HCT116 (cell line): ENCODE results near the gene GRIK4. TPM values are rescaled to one million over a fixed set of nuclear protein-coding genes. Genes with fewer than 3 reads are reported as not detected.

Experiments used
- ATAC-seq: fragments of 200-7000 bp; cut with Tn5 transposase; 2 replicates; pipeline ENCODE4 v1.9.1; 2020; ENCODE audit warnings: mild to moderate bottlenecking, moderate library complexity
- BruUV-seq: library from RNA; stranded (reverse); fragments of 400-500 nt; replicated peaks from 2 replicates; lab custom pipeline; 2021; lab: Mats Ljungman, UMichigan
- CTCF ChIA-PET: fragments of 300-600 bp; sonication (Branson Sonifier 250); formaldehyde crosslinking; loops from one replicate; lab custom pipeline; 2021; ENCODE audit warnings: antibody characterized with exemption; lab: Charles Lee
- POLR2A ChIA-PET: fragments of 300-600, 350-600 bp; sonication (Branson Sonifier 250); formaldehyde crosslinking; loops from one replicate; lab custom pipeline; 2021; ENCODE audit warnings: antibody characterized with exemption; lab: Charles Lee
- RAD21 ChIA-PET, 2 experiments: fragments of 300-600 bp; sonication (Branson Sonifier 250); formaldehyde crosslinking; loops; one replicate each; lab custom pipeline; 2023; ENCODE audit warnings: low total read pairs in 2 of 2; ENCODE audit not compliant: uncharacterized antibody in 2 of 2, unreplicated experiment in 2 of 2, low non-redundant PET in 1 of 2; lab: Charles Lee
- DNase-seq: peaks from one replicate; pipeline ENCODE4 v3.0.0-alpha.2; 2010; ENCODE audit warnings: low read depth, low spot score
- H2AFZ ChIP-seq: fragments of 200-600 bp; shearing (Covaris generic), sonication (generic); 2 replicates; pipeline ENCODE4 v1.6.1; 2017; ENCODE audit warnings: low read depth, mixed run types, mixed read lengths, antibody characterized with exemption, low read length; ENCODE audit not compliant: poor library complexity, severe bottlenecking
- H3K27ac ChIP-seq: 2 replicates; pipeline ENCODE4 v1.5.1; 2012; ENCODE audit warnings: low read depth, low read length
- H3K27me3 ChIP-seq: fragments of 200-600 bp; sonication (generic); 2 replicates; pipeline ENCODE4 v1.6.1; 2016; ENCODE audit warnings: mixed run types, low read length, mixed read lengths; ENCODE audit not compliant: insufficient read depth
- H3K36me3 ChIP-seq, 2 experiments: fragments of 200-500 bp in 1 of 2; fragments of 200-600 bp in 1 of 2; sonication (Bioruptor generic) in 1 of 2; sonication (generic) in 1 of 2; 2 replicates each; pipeline versions ENCODE4 v1.5.1 to v1.6.1; 2014 to 2016; ENCODE audit warnings: low read length in 2 of 2, inconsistent platforms in 1 of 2, mixed read lengths in 1 of 2, mixed run types in 1 of 2; ENCODE audit not compliant: insufficient read depth in 2 of 2, control insufficient read depth in 1 of 2
- H3K4me1 ChIP-seq, 2 experiments: fragments of 200-600 bp in 1 of 2; sonication (generic) in 1 of 2; 2 replicates each; pipeline versions ENCODE4 v1.5.1 to v1.6.1; 2012 to 2017; ENCODE audit warnings: low read length in 2 of 2, inconsistent platforms in 1 of 2, mild to moderate bottlenecking in 1 of 2, mixed read lengths in 1 of 2, mixed run types in 1 of 2, moderate library complexity in 1 of 2; ENCODE audit not compliant: insufficient read depth in 2 of 2, control insufficient read depth in 1 of 2
- H3K4me2 ChIP-seq: fragments of 200-600 bp; sonication (generic); 2 replicates; pipeline ENCODE4 v1.6.1; 2017; ENCODE audit warnings: mixed run types, low read length, mixed read lengths
- H3K4me3 ChIP-seq, 2 experiments: fragments of 200-600 bp in 1 of 2; sonication (generic) in 1 of 2; replicated peaks in 1 of 2; 2 replicates each; pipeline ENCODE4 v1.5.1; 2011 to 2016; ENCODE audit warnings: low read length in 2 of 2, control low read depth in 1 of 2, low read depth in 1 of 2, mild to moderate bottlenecking in 1 of 2, mixed read lengths in 1 of 2, mixed run types in 1 of 2
- H3K79me2 ChIP-seq: fragments of 200-600 bp; sonication (generic); 2 replicates; pipeline ENCODE4 v1.6.1; 2017; ENCODE audit warnings: mild to moderate bottlenecking, mixed run types, low read length, moderate library complexity, mixed read lengths; ENCODE audit not compliant: insufficient read depth
- H3K9ac ChIP-seq: fragments of 200-600 bp; sonication (generic); 2 replicates; pipeline ENCODE4 v1.6.1; 2016; ENCODE audit warnings: low read length, mixed read lengths
- H3K9me2 ChIP-seq: fragments of 200-600 bp; sonication (generic), shearing (Covaris generic); 2 replicates; pipeline ENCODE4 v1.6.1; 2017; ENCODE audit warnings: mixed run types, mild to moderate bottlenecking, moderate library complexity; ENCODE audit not compliant: insufficient read depth
- H3K9me3 ChIP-seq, 2 experiments: fragments of 200-500 bp in 1 of 2; fragments of 200-600 bp in 1 of 2; sonication (Bioruptor generic) in 1 of 2; sonication (generic) in 1 of 2; 2 replicates each; pipeline ENCODE4 v1.6.1; 2014 to 2017; ENCODE audit warnings: low read length in 2 of 2, mixed read lengths in 2 of 2, inconsistent platforms in 1 of 2, low read depth in 1 of 2, mild to moderate bottlenecking in 1 of 2, mixed run types in 1 of 2, moderate library complexity in 1 of 2; ENCODE audit not compliant: control insufficient read depth in 1 of 2, insufficient read depth in 1 of 2
- H4K20me1 ChIP-seq: fragments of 200-600 bp; sonication (generic), shearing (Covaris generic); 2 replicates; pipeline ENCODE4 v1.6.1; 2017; ENCODE audit warnings: mixed run types, mild to moderate bottlenecking, moderate library complexity; ENCODE audit not compliant: insufficient read depth
- CBX3 ChIP-seq: IDR thresholded peaks from 2 replicates; pipeline ENCODE4 v1.6.1; 2012; ENCODE audit warnings: low read depth
- ELF1 ChIP-seq: IDR thresholded peaks from 2 replicates; pipeline ENCODE4 v1.6.1; 2012; ENCODE audit warnings: low read depth, borderline replicate concordance
- EZH2phosphoT487 ChIP-seq: fragments of 200-600 bp; IDR thresholded peaks from 2 replicates; pipeline ENCODE4 v1.6.1; 2018; ENCODE audit warnings: antibody characterized with exemption, borderline replicate concordance
- JUND ChIP-seq: IDR thresholded peaks from 2 replicates; pipeline ENCODE4 v1.6.1; 2012
- POLR2AphosphoS5 ChIP-seq: IDR thresholded peaks from 2 replicates; pipeline ENCODE4 v1.6.1; 2011; ENCODE audit warnings: mild to moderate bottlenecking, low read depth, low read length, moderate library complexity
- RAD21 ChIP-seq: IDR thresholded peaks from 2 replicates; pipeline ENCODE4 v1.6.1; 2012; ENCODE audit warnings: low read depth, mild to moderate bottlenecking
- SIN3A ChIP-seq: IDR thresholded peaks from 2 replicates; pipeline ENCODE4 v1.6.1; 2012; ENCODE audit warnings: low read depth
- SP1 ChIP-seq: IDR thresholded peaks from 2 replicates; pipeline ENCODE4 v1.6.1; 2012; ENCODE audit warnings: low read depth
- TCF7L2 ChIP-seq: IDR thresholded peaks from 2 replicates; pipeline ENCODE4 v1.7.0; 2011; ENCODE audit warnings: borderline replicate concordance, inconsistent platforms; ENCODE audit not compliant: insufficient read depth, insufficient read length; ENCODE audit errors: extremely low read depth
- intact Hi-C: fragments of 100-400 bp; cut with micrococcal nuclease; formaldehyde crosslinking; loops from 2 replicates; pipeline ENCODE4 v1.10.0; 2022
- total RNA-seq: library from RNA; stranded (reverse); gene quantifications from one replicate; pipeline ENCODE4 v1.2.1, GENCODE V29; 2021; ENCODE audit not compliant: unreplicated experiment
- TF ChIP-seq, protein P1 (sequence below): IDR thresholded peaks from 2 replicates; pipeline ENCODE4 v1.6.1; 2012
- TF ChIP-seq, protein P2 (sequence below): IDR thresholded peaks from 2 replicates; pipeline ENCODE4 v1.6.1; 2012
- TF ChIP-seq, protein P3 (sequence below), 3 experiments: fragments of 200-600 bp in 1 of 3; sonication (generic) in 1 of 3; IDR thresholded peaks in 2 of 3; conservative IDR thresholded peaks in 1 of 3; 2 replicates each; pipeline ENCODE4 v1.5.1; 2012 to 2017; ENCODE audit warnings: low read depth in 2 of 3, low read length in 2 of 3, antibody characterized with exemption in 1 of 3, borderline replicate concordance in 1 of 3, control low read depth in 1 of 3, mild to moderate bottlenecking in 1 of 3, mixed read lengths in 1 of 3, mixed run types in 1 of 3, moderate library complexity in 1 of 3; ENCODE audit not compliant: insufficient read depth in 1 of 3
- TF ChIP-seq, protein P4 (sequence below): IDR thresholded peaks from 2 replicates; pipeline ENCODE4 v1.6.1; 2012; ENCODE audit warnings: low read depth

Gene GRIK4
- total RNA-seq, 1 experiment from 2014 or later = 0.52 TPM

DNA sequence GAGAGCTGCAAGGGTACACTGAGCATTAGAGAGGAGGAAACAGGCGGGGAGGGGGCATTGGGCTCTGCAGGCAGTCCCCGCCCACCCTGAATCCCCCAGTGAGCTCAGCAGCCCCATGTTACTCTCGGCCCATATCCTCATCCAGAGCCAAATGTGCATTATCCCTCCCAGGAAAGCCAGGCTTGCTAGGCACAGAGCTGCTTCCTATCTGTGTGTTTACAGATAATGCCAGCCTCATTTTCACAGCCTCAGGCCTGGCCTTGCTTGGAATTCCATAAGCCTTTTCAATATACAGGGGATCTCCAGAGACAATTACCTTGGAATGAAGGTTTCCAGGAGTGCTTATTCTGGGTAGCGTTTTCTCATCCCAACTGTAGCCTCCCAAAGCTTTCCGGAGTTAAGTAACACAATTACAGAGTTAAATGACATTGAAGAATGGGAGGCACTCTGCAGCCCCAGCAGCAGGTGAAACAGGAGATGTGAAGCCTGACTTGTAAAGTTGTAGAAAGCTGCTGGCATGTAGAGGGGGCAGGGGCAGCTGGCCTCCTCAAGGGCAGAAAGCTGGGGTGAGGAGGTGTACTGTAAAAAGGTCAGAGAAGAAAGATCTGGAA lies 420.9 kb downstream of the GRIK4 start:
- Histone ChIP-seq H3K4me3 (no peak overlapping the region), H3K79me2 (no peaks in the 10 kb centered on the region), H3K9me3 (no peaks in the 10 kb centered on the region), H3K9me2 (no peaks in the 10 kb centered on the region), H4K20me1 (no peaks in the 10 kb centered on the region), H3K36me3 (no peaks in the 10 kb centered on the region), H3K4me2 (no peak overlapping the region), H3K27ac (no peak overlapping the region), H2AFZ (no peak overlapping the region), H3K9ac (no peak overlapping the region), H3K4me1 (peaks cover 2% of the 10 kb centered on the region in 2 experiments; a peak in 1 of 4 replicates), H3K27me3 (0 out of 2 replicates have a peak, but pooled peaks cover 4% of the 10 kb centered on the region)
- intact Hi-C loops = loop anchor here (10.0 kb wide), 1 partner anchor 662 kb away; no protein-coding TSS in a partner anchor
- ATAC-seq = no peak
- RAD21 ChIA-PET = interaction anchor here in 1 of 2 experiments (0.6 kb wide), 1 partner anchor 16 kb away, joined by 7 read pairs; no protein-coding TSS in a partner anchor
- TF ChIP-seq POLR2AphosphoS5 = no peak
- no peak for TF ChIP-seq RAD21
- TF ChIP-seq, protein P1, sequence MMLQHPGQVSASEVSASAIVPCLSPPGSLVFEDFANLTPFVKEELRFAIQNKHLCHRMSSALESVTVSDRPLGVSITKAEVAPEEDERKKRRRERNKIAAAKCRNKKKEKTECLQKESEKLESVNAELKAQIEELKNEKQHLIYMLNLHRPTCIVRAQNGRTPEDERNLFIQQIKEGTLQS = no peak
- no peak for TF ChIP-seq SP1
- no peak for TF ChIP-seq JUND
- TF ChIP-seq, protein P2, sequence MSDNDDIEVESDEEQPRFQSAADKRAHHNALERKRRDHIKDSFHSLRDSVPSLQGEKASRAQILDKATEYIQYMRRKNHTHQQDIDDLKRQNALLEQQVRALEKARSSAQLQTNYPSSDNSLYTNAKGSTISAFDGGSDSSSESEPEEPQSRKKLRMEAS = no peak
- no peak for TF ChIP-seq EZH2phosphoT487
- TF ChIP-seq CBX3 = no peak
- no peak for TF ChIP-seq SIN3A
- no peak for TF ChIP-seq TCF7L2
- TF ChIP-seq, protein P3, sequence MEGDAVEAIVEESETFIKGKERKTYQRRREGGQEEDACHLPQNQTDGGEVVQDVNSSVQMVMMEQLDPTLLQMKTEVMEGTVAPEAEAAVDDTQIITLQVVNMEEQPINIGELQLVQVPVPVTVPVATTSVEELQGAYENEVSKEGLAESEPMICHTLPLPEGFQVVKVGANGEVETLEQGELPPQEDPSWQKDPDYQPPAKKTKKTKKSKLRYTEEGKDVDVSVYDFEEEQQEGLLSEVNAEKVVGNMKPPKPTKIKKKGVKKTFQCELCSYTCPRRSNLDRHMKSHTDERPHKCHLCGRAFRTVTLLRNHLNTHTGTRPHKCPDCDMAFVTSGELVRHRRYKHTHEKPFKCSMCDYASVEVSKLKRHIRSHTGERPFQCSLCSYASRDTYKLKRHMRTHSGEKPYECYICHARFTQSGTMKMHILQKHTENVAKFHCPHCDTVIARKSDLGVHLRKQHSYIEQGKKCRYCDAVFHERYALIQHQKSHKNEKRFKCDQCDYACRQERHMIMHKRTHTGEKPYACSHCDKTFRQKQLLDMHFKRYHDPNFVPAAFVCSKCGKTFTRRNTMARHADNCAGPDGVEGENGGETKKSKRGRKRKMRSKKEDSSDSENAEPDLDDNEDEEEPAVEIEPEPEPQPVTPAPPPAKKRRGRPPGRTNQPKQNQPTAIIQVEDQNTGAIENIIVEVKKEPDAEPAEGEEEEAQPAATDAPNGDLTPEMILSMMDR (IDR thresholded peaks at IDR 0.05 in 2 of 3, conservative IDR thresholded peaks at IDR 0.05 in 1 of 3; ENCODE audit: borderline replicate concordance in 1 of 3, insufficient read depth in 1 of 3, low read depth in 2 of 3, low read length in 2 of 3) = no peak
- no peak for TF ChIP-seq ELF1
- TF ChIP-seq, protein P4, sequence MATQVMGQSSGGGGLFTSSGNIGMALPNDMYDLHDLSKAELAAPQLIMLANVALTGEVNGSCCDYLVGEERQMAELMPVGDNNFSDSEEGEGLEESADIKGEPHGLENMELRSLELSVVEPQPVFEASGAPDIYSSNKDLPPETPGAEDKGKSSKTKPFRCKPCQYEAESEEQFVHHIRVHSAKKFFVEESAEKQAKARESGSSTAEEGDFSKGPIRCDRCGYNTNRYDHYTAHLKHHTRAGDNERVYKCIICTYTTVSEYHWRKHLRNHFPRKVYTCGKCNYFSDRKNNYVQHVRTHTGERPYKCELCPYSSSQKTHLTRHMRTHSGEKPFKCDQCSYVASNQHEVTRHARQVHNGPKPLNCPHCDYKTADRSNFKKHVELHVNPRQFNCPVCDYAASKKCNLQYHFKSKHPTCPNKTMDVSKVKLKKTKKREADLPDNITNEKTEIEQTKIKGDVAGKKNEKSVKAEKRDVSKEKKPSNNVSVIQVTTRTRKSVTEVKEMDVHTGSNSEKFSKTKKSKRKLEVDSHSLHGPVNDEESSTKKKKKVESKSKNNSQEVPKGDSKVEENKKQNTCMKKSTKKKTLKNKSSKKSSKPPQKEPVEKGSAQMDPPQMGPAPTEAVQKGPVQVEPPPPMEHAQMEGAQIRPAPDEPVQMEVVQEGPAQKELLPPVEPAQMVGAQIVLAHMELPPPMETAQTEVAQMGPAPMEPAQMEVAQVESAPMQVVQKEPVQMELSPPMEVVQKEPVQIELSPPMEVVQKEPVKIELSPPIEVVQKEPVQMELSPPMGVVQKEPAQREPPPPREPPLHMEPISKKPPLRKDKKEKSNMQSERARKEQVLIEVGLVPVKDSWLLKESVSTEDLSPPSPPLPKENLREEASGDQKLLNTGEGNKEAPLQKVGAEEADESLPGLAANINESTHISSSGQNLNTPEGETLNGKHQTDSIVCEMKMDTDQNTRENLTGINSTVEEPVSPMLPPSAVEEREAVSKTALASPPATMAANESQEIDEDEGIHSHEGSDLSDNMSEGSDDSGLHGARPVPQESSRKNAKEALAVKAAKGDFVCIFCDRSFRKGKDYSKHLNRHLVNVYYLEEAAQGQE = no peak
- DNase-seq = no peak
- POLR2A ChIA-PET = interaction anchor here (0.5 to 0.6 kb wide), 2 partner anchors 15 to 514 kb away, joined by 3 to 4 read pairs; no protein-coding TSS in a partner anchor
- CTCF ChIA-PET = interaction anchor here (0.7 to 1.5 kb wide), 2 partner anchors 15 to 19 kb away, joined by 3 read pairs; no protein-coding TSS in a partner anchor
- BruUV-seq = no TSS peak
